ENCODE results near the gene ZNF518B. TPM values are rescaled to one million over a fixed set of nuclear protein-coding genes. Genes with fewer than 3 reads are reported as not detected.
"Not testable (repeated sequence)": the region's sequence is repeated elsewhere in the genome, so short reads cannot be mapped to it uniquely, and the experiment has no call there.

Gene ZNF518B
- polyA plus RNA-seq, 3 donors = 30.6 to 37.3 (median 32.0) TPM

- peak in 1 of 3 donors; percentile 23 for DNase-seq (ENCODE audit: low read depth in 3 of 3, low spot score in 2 of 3)
Observed at GRCh38 chr4:10456595-10457254, 501 bp downstream of the ZNF518B start.

- peak in 1 of 3 donors; percentile 4 for DNase-seq (ENCODE audit: low read depth in 3 of 3, low spot score in 2 of 3)
Observed at GRCh38 chr4:10456260-10456594, 999 bp downstream of the ZNF518B start.

GRCh38 chr4:10455133-10455532 lies 2.1 kb downstream of the ZNF518B start:
- no peak for DNase-seq (ENCODE audit: low read depth in 3 of 3, low spot score in 2 of 3)

- no peak for DNase-seq (ENCODE audit: low read depth in 3 of 3, low spot score in 2 of 3)
Observed at GRCh38 chr4:10454726-10455125, 2.5 kb downstream of the ZNF518B start.

GRCh38 chr4:10454121-10454520 lies 3.1 kb downstream of the ZNF518B start:
- DNase-seq (ENCODE audit: low read depth in 3 of 3, low spot score in 2 of 3) = no peak

- DNase-seq (ENCODE audit: low read depth in 3 of 3, low spot score in 2 of 3) = no peak
Observed at GRCh38 chr4:10448991-10449390, 8.2 kb downstream of the ZNF518B start.

GRCh38 chr4:10442976-10443375 lies 14.2 kb downstream of the ZNF518B start:
- DNase-seq (ENCODE audit: low read depth in 3 of 3, low spot score in 2 of 3) = no peak

- DNase-seq (ENCODE audit: low read depth in 3 of 3, low spot score in 2 of 3) = no peak
Observed at GRCh38 chr4:10441512-10441911, 15.7 kb downstream of the ZNF518B start.

- no peak for DNase-seq (ENCODE audit: low read depth in 3 of 3, low spot score in 2 of 3)
Observed at GRCh38 chr4:10438924-10439323, 18.3 kb downstream of the ZNF518B start.

- no peak for DNase-seq (ENCODE audit: low read depth in 3 of 3, low spot score in 2 of 3)
Observed at GRCh38 chr4:10437735-10438134, 19.5 kb downstream of the ZNF518B start.

GRCh38 chr4:10427680-10428079 lies 29.5 kb downstream of the ZNF518B start:
- not testable (repeated sequence) for DNase-seq (ENCODE audit: low read depth in 3 of 3, low spot score in 2 of 3)

GRCh38 chr4:10421344-10422055 lies 35.7 kb downstream of the ZNF518B start:
- no peak for DNase-seq (ENCODE audit: low read depth in 3 of 3, low spot score in 2 of 3)

- no peak for DNase-seq (ENCODE audit: low read depth in 3 of 3, low spot score in 2 of 3)
Observed at GRCh38 chr4:10417740-10418139, 39.5 kb downstream of the ZNF518B start.

- DNase-seq (ENCODE audit: low read depth in 3 of 3, low spot score in 2 of 3) = no peak
Observed at GRCh38 chr4:10416441-10416840, 40.8 kb downstream of the ZNF518B start.

GRCh38 chr4:10413177-10413576 lies 44.0 kb downstream of the ZNF518B start:
- no peak for DNase-seq (ENCODE audit: low read depth in 3 of 3, low spot score in 2 of 3)

GRCh38 chr4:10405672-10406071 lies 51.6 kb downstream of the ZNF518B start:
- no peak for DNase-seq (ENCODE audit: low read depth in 3 of 3, low spot score in 2 of 3)

GRCh38 chr4:10403633-10404445 lies 53.4 kb downstream of the ZNF518B start:
- peak in 1 of 3 donors; percentile 23 for DNase-seq (ENCODE audit: low read depth in 3 of 3, low spot score in 2 of 3)

GRCh38 chr4:10395971-10396580 lies 61.1 kb downstream of the ZNF518B start:
- DNase-seq (ENCODE audit: low read depth in 3 of 3, low spot score in 2 of 3) = no peak
